Measurements from ENCODE around the gene ERICH2. TPM values are rescaled to one million over a fixed set of nuclear protein-coding genes. Genes with fewer than 3 reads are reported as not detected.

ERICH2 gene
- 1.7 and 2.9 TPM in 2 replicates for total RNA-seq

DNA sequence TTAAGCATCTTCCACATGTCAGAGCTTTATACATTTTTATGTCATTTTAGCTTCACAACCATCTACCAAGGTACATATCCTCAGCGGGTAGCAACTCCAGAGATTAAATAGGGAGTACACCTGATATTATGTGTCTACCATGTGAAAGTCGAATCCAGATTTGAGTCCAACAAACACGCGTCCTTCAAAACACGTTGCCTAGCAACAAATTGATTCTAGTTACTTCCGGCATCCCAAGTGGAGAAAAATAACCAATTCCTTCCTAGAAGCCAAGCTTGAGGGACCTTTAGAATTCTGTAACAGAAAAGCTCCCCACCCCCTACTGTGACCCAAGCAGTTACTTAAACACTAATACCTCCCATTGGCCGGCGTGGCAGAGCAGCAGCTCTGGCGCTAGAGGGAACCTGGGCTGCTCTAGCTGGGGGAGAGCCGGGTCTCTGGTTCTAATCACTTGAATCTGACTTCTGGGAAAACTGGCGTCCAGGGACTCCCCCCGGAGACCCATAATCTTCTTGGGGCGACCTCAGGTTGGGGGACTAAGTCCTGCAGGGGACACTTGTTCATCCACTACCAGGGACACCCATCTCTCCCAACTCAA, at the start of gene ERICH2:
Gene ERICH2, plus strand, starts transcription at position 371 of the 598 bp plus-strand sequence. CDS start 304 bp downstream, outside the sequence.

GRCh38 chr2:170816504-170817092, 46.4 kb downstream of the ERICH2 start, which contains the start of gene GAD1:
Gene GAD1 (plus strand): TSS chr2:170816887. CDS start chr2:170818592, 1,705 bp downstream.

Other genes starting within 250 kb of the ERICH2 start
- gene SP5, start 55.0 kb upstream of the ERICH2 start, total RNA-seq: not detected in 2 replicates
- 0.34 and 2.2 TPM in 2 replicates for gene GAD1, start 46.5 kb downstream of the ERICH2 start, total RNA-seq
- gene GORASP2, start 158.9 kb downstream of the ERICH2 start, total RNA-seq: 29.7 and 45.8 TPM in 2 replicates